Transverse colon (tissue), 4 donors: ENCODE data around the gene JMJD6.

Source experiments
- POLR2A ChIP-seq: fragments of 450-650 bp; IDR thresholded peaks from one replicate; pipeline ENCODE4 v1.6.1; 2016; ENCODE audit warnings: antibody characterized with exemption, mild to moderate bottlenecking, moderate library complexity
- POLR2AphosphoS5 ChIP-seq, 3 donors: sonication (generic); formaldehyde crosslinking; IDR thresholded peaks; one replicate each; pipeline ENCODE4 v1.6.1; 2016; ENCODE audit warnings: antibody characterized with exemption in 3 of 3
- TF ChIP-seq, protein P1 (sequence below), 5 experiments: fragments of 200-600 bp in 3 of 5; fragments of 450-650 bp in 2 of 5; sonication (generic) in 3 of 5; IDR thresholded peaks; 1 replicate in 2 of 5; 2 replicates in 3 of 5; pipeline ENCODE4 v1.5.1; 2016 to 2017; ENCODE audit warnings: antibody characterized with exemption in 5 of 5, inconsistent platforms in 3 of 5, mild to moderate bottlenecking in 2 of 5, moderate library complexity in 1 of 5

- TF ChIP-seq, protein P1, sequence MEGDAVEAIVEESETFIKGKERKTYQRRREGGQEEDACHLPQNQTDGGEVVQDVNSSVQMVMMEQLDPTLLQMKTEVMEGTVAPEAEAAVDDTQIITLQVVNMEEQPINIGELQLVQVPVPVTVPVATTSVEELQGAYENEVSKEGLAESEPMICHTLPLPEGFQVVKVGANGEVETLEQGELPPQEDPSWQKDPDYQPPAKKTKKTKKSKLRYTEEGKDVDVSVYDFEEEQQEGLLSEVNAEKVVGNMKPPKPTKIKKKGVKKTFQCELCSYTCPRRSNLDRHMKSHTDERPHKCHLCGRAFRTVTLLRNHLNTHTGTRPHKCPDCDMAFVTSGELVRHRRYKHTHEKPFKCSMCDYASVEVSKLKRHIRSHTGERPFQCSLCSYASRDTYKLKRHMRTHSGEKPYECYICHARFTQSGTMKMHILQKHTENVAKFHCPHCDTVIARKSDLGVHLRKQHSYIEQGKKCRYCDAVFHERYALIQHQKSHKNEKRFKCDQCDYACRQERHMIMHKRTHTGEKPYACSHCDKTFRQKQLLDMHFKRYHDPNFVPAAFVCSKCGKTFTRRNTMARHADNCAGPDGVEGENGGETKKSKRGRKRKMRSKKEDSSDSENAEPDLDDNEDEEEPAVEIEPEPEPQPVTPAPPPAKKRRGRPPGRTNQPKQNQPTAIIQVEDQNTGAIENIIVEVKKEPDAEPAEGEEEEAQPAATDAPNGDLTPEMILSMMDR (IDR thresholded peaks at IDR 0.05), result no peak
- TF ChIP-seq POLR2A (no peak), POLR2AphosphoS5 (IDR thresholded peaks at IDR 0.05) (no peak)
These were observed 51.8 kb downstream of the JMJD6 start for GRCh38 chr17:76674600-76674999.
